OCI-LY3 (cell line): ENCODE data around the gene RFPL3.

Experiments used
- H2AFZ ChIP-seq: fragments of 200-600, 300-600 bp; shearing (Covaris generic); 2 replicates; pipeline ENCODE4 v1.6.0; 2014; ENCODE audit warnings: antibody characterized with exemption, low read depth, low read length
- H3K27ac ChIP-seq: fragments of 200-600, 300-600 bp; sonication (generic); 2 replicates; pipeline ENCODE4 v1.5.1; 2014; ENCODE audit warnings: mild to moderate bottlenecking, low read length, moderate library complexity, mixed read lengths
- H3K27me3 ChIP-seq: fragments of 200-600, 300-600 bp; sonication (generic); 2 replicates; pipeline ENCODE4 v1.6.1; 2014; ENCODE audit warnings: low read depth, low read length, mixed read lengths
- H3K36me3 ChIP-seq: fragments of 200-600, 300-600 bp; sonication (generic); replicated peaks from 2 replicates; pipeline ENCODE3; 2014; ENCODE audit warnings: low read depth, low read length, mixed read lengths
- H3K4me1 ChIP-seq: fragments of 300-600, 200-600 bp; sonication (generic); 2 replicates; pipeline ENCODE4 v1.6.1; 2014; ENCODE audit warnings: low read length, mixed read lengths
- H3K4me2 ChIP-seq: fragments of 200-600, 300-600 bp; sonication (generic); 2 replicates; pipeline ENCODE4 v1.6.1; 2014; ENCODE audit warnings: low read length, mixed read lengths
- H3K4me3 ChIP-seq: fragments of 300-600, 200-600 bp; sonication (generic); 2 replicates; pipeline ENCODE4 v1.5.1; 2014; ENCODE audit warnings: antibody characterized with exemption, mild to moderate bottlenecking, low read length, moderate library complexity
- H3K79me2 ChIP-seq: fragments of 300-600, 200-600 bp; shearing (Covaris generic); 2 replicates; pipeline ENCODE4 v1.6.1; 2014; ENCODE audit warnings: mild to moderate bottlenecking, low read length, mixed read lengths
- H3K9ac ChIP-seq: fragments of 300-600, 200-600 bp; shearing (Covaris generic); 2 replicates; pipeline ENCODE4 v1.6.0; 2014; ENCODE audit warnings: mild to moderate bottlenecking, low read length, moderate library complexity
- H3K9me3 ChIP-seq: fragments of 200-600, 300-600 bp; shearing (Covaris generic); 2 replicates; pipeline ENCODE4 v1.6.1; 2014; ENCODE audit warnings: low read length, mixed read lengths; ENCODE audit not compliant: insufficient read depth
- H4K20me1 ChIP-seq: fragments of 200-600, 300-600 bp; sonication (generic); 2 replicates; pipeline ENCODE4 v1.6.1; 2016; ENCODE audit warnings: low read length, mixed read lengths; ENCODE audit not compliant: insufficient read depth
- CTCF ChIP-seq: fragments of 200-600, 300-600 bp; sonication (generic); IDR thresholded peaks from 2 replicates; pipeline ENCODE4 v1.5.1; 2014; ENCODE audit warnings: antibody characterized with exemption, low read length, low read depth
- EZH2phosphoT487 ChIP-seq: fragments of 200-600 bp; shearing (Covaris generic); IDR thresholded peaks from 2 replicates; pipeline ENCODE4 v1.6.1; 2018; ENCODE audit warnings: antibody characterized with exemption, mixed run types, low read depth

The RFPL3 gene

GRCh38 chr22:32323513-32324164 lies 34.0 kb upstream of the RFPL3 start:
- Histone ChIP-seq H3K4me2 (no peak overlapping the region), H3K9ac (no peak overlapping the region), H4K20me1 (no peaks in the 10 kb centered on the region), H2AFZ (no peak overlapping the region), H3K79me2 (no peaks in the 10 kb centered on the region), H3K4me3 (no peak overlapping the region), H3K9me3 (no peaks in the 10 kb centered on the region), H3K27me3 (peaks cover 15% of the 10 kb centered on the region; the same call in 1 of the 2 replicates), H3K4me1 (no peaks in the 10 kb centered on the region), H3K36me3 (no peaks in the 10 kb centered on the region), H3K27ac (no peak overlapping the region)
- TF ChIP-seq EZH2phosphoT487 (no peak), CTCF (no peak)

- no peak overlapping the region for H3K4me3 ChIP-seq
- peaks cover 7% of the 10 kb centered on the region; the same call in 1 of the 2 replicates for H3K27me3 ChIP-seq
- no peak overlapping the region for H3K9ac ChIP-seq
- H3K36me3 ChIP-seq: no peaks in the 10 kb centered on the region
- H2AFZ ChIP-seq: no peak overlapping the region
- no peak overlapping the region for H3K27ac ChIP-seq
- no peaks in the 10 kb centered on the region for H3K4me1 ChIP-seq
- TF ChIP-seq EZH2phosphoT487 (no peak), CTCF (no peak)
- no peak overlapping the region for H3K4me2 ChIP-seq
- no peaks in the 10 kb centered on the region for H3K79me2 ChIP-seq
- no peaks in the 10 kb centered on the region for H3K9me3 ChIP-seq
- H4K20me1 ChIP-seq: no peaks in the 10 kb centered on the region
These were observed 32.9 kb upstream of the RFPL3 start for GRCh38 chr22:32324505-32325415.

GRCh38 chr22:32325416-32325801 lies 32.3 kb upstream of the RFPL3 start:
- Histone ChIP-seq H3K27me3 (peaks cover 2% of the 10 kb centered on the region; the same call in 1 of the 2 replicates), H3K4me3 (no peak overlapping the region), H3K79me2 (no peaks in the 10 kb centered on the region)

More at GRCh38 chr22:32325416-32325801, 32.3 kb upstream of the RFPL3 start:
- no peak for TF ChIP-seq CTCF
- TF ChIP-seq EZH2phosphoT487: no peak
- H3K27ac ChIP-seq: no peak overlapping the region
- no peaks in the 10 kb centered on the region for H4K20me1 ChIP-seq
- no peaks in the 10 kb centered on the region for H3K9me3 ChIP-seq
- H2AFZ ChIP-seq: no peak overlapping the region
- H3K4me2 ChIP-seq: no peak overlapping the region
- H3K36me3 ChIP-seq: no peaks in the 10 kb centered on the region
- H3K4me1 ChIP-seq: no peaks in the 10 kb centered on the region
- no peak overlapping the region for H3K9ac ChIP-seq
